ENCODE results near the gene SAP30.

DNA sequence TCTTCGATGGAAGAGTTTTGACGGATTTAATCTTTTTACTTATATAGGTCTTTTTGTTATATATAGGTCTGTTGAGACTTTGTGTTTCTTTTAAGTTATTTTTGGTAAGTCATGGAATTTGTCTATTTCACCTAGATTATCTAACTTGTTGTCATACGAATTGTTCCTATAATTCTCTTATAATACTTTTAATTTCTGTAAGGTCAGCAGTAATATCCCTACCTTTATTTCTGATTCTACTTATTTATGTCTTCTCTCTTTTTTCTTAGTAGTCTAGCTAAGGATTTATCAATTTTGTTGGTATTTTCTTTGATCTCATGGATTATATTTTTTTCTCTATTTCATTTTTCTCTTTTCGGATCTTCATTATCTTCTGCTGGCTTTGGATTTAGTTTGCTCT, 11.6 kb downstream of the SAP30 start:
- TF ChIP-seq, protein P1, sequence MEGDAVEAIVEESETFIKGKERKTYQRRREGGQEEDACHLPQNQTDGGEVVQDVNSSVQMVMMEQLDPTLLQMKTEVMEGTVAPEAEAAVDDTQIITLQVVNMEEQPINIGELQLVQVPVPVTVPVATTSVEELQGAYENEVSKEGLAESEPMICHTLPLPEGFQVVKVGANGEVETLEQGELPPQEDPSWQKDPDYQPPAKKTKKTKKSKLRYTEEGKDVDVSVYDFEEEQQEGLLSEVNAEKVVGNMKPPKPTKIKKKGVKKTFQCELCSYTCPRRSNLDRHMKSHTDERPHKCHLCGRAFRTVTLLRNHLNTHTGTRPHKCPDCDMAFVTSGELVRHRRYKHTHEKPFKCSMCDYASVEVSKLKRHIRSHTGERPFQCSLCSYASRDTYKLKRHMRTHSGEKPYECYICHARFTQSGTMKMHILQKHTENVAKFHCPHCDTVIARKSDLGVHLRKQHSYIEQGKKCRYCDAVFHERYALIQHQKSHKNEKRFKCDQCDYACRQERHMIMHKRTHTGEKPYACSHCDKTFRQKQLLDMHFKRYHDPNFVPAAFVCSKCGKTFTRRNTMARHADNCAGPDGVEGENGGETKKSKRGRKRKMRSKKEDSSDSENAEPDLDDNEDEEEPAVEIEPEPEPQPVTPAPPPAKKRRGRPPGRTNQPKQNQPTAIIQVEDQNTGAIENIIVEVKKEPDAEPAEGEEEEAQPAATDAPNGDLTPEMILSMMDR (IDR thresholded peaks at IDR 0.05; ENCODE audit: poor library complexity) = no peak
- no peak for TF ChIP-seq EZH2 (IDR thresholded peaks at IDR 0.05; ENCODE audit: borderline replicate concordance)
